DMS 273 (cell line): ENCODE data around the gene ZNF385C.
A peak's percentile ranks its signal among the peaks of the same experiment; 100 is the strongest.
"Not testable (repeated sequence)": the region's sequence is repeated elsewhere in the genome, so short reads cannot be mapped to it uniquely, and the experiment has no call there.

ENCODE experiments used
- DNase-seq: peaks from one replicate; lab custom pipeline; 2025; ENCODE audit not compliant: unreplicated experiment; lab: John Stamatoyannopoulos, UW

The ZNF385C gene, protein sequence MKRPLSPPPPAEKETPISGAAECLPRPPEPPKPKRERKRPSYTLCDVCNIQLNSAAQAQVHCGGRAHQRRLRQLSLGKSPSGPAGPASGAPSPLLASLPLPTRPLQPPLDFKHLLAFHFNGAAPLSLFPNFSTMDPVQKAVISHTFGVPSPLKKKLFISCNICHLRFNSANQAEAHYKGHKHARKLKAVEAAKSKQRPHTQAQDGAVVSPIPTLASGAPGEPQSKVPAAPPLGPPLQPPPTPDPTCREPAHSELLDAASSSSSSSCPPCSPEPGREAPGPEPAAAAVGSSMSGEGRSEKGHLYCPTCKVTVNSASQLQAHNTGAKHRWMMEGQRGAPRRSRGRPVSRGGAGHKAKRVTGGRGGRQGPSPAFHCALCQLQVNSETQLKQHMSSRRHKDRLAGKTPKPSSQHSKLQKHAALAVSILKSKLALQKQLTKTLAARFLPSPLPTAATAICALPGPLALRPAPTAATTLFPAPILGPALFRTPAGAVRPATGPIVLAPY

GRCh38 chr17:42097691-42098631 is at the start of gene ZNF385C:
TSS of gene ZNF385C (minus strand) at chr17:42098473. CDS start at chr17:42063056, 35,417 bp downstream.
- DNase-seq = peak; percentile 40

GRCh38 chr17:42146911-42147607 is 48.8 kb upstream of the ZNF385C start:
- DNase-seq = no peak

DNA sequence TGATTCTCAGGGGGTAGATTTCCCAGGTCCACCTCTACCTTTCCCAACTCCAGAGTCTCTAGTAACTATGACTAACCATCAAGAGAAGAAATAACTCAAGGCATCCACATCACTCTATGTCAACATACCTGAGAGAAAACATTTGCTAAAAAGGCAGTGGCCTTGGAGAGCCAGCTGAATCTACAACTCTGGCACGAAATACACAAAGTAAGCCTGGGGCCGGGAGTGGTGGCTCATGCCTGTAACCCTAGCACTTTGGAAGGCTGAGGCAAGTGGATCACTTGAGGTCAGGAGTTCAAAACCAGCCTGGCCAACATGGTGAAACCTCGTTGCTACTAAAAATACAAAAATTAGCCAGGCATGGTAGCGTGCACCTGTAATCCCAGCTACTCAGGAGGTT is 44.9 kb upstream of the ZNF385C start:
- not testable (repeated sequence) for DNase-seq

GRCh38 chr17:42142371-42142896 is 44.2 kb upstream of the ZNF385C start:
- DNase-seq = no peak

DNA sequence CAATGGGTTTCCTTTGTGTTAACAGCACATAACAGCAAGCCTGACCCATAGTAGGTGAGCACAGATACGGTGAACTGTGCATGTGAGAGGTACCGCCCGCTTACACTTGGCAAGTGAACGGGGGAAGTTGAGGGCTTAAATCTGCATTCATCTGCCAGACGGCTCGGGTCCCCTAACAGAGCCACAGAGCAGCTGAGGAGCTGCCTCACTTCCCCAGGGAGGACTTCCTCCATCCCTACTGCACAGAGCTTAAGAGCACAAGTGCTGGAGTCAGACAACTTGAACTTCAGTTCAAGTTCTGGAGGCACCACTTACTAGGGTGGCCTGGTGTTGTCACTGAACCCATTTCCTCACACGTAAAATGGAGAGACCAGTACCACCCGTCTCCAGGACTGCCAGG is 43.1 kb upstream of the ZNF385C start:
- DNase-seq = no peak

DNA sequence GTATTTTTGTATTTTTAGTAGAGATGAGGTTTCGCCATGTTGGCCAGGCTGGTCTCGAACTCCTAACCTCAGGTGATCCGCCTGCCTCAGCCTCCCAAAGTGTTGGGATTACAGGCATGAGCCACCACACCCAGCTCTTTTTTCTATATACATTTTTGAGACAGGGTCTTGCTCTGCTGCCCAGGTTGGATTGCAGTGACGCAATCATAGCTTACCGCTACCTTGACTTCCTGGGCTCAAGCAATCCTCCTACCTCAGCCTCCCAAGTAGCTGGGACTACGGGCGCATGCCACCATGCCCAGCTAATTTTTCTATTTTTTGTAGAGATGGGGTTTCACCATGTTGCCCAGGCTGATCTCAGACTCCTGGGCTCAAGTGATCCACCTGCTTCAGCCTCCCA is 42.4 kb upstream of the ZNF385C start:
- not testable (repeated sequence) for DNase-seq

GRCh38 chr17:42138749-42139492 is 40.6 kb upstream of the ZNF385C start:
- DNase-seq = peak; percentile 39

GRCh38 chr17:42136654-42137051 is 38.4 kb upstream of the ZNF385C start:
- DNase-seq = no peak

DNA sequence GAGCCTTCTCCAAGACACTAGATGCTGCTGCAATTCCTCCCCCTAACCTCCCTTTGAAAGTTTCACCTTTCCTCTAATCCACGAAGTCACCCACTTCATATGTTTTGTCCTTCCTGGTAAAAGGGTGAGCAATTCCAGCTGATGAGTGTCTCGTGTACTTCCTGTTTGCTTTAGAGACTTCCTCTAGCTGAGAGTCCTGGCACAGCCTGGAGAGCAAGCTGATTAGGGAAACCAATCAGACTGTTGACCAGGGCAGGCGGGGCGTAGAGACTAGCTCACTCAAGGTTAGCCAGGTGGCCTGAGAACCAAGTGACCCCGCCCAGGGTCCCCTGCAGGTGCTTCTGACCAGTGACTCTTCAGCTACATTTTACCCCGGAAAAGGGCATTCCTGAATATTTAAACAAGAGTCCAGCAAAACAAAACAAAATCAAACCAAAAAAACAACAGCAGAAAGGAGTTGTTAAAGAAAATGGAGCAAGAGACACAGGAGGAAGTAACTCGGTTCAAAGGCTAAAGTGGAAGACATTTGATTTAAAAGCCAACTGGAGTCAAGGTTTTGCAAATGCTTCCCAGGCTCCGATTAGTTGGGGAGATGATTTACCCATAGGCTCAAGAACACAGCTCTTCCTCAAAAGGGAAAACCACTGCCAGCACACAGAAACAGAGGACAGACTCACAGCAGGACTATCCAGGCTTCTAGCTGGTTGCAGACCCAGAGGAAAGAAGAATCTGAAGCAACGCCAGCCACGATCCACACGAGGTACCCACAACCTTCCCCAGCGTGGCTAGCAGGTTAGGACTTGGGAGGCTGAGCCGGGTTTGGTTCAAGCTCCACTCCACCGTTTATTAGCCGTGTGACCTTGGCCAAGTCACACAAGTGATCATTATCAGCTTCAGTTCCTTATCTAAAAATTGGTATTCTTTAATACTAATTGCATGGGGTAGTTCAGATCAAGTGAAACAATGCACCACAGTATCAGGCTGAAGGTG is 37.7 kb upstream of the ZNF385C start:
- DNase-seq = no peak

GRCh38 chr17:42135151-42135550 is 36.9 kb upstream of the ZNF385C start:
- DNase-seq = no peak

- DNase-seq = peak; percentile 74
Measured at GRCh38 chr17:42133461-42134041, 35.3 kb upstream of the ZNF385C start.

DNA sequence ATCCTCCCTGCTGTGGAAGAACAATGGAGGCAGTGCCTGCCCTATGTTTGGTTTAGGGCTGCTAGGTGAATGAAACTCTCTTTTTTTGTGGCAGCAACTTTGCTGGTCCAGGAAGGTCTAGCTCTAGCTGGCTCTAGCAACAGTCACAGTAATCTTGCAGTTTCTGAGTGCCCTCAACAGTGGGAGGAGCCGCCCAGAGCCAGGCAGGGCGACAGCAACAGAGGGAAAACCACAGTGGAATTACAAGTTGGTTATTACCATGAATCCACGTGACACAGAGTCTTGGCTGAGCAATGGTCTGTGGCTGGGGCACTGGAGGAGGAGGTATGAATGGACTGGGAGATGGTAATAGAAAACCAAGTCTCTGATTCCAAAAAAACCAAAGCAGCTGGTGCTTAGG is 34.7 kb upstream of the ZNF385C start:
- no peak for DNase-seq

DNA sequence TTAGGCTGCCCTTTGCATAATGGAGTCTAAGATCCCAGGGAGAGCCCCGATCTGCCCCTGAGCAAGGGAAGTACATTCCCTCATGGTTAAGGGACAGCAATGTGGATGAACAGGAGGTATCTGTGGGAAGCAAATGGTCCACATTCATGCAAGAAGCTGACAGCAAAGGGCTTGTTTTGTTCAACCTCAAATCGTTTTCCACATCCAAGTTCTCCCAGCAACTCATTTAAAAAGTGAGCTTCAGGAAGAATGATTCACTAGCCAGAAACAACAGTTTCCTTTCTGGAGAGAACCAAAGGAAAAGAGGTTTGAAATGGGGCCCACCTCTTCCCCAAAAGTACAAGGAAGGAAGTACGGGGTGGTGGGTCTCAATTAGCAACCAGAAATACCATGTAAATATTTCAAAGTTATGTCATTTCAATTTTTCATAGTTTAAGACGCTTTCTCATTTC is 33.7 kb upstream of the ZNF385C start:
- DNase-seq = no peak

GRCh38 chr17:42131232-42131631 is 33.0 kb upstream of the ZNF385C start:
- DNase-seq = no peak

GRCh38 chr17:42130310-42130936 is 32.1 kb upstream of the ZNF385C start:
- no peak for DNase-seq

DNA sequence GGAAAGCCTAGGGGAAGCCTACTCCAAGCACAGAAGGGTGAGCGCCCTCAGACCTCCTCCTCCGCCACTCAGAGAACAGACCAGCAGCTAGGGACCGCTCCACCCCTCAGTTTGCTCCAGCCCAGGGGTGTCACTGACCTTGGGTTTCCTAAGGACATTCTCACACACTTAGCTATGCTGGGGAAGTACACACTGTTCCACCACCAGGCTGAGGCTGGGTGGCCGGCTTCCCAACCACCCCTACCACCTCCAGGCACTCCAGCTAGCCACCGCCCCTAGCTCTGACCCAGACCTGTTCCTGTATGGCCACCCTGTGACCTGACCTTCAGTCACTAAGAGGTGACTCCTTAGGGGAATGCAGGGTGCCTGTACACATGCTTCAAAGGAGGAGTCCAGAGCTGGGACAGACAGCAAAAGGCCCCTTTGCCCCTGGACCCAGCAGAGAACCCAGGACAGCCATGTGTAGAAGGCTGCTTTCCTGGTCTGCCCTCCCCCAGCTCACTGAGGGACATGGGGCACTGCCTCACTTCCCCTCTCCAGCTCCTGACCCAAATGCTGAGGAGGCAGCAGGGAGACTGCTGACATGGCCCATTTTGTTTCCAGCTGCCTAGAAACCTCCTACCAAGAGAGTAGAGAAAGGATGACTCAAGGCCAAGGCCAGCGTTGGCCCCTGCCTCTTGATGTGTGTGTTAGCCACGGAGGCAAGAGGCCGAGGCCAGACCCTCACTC is 31.0 kb upstream of the ZNF385C start:
- no peak for DNase-seq

- no peak for DNase-seq
Measured at GRCh38 chr17:42127414-42127813, 29.1 kb upstream of the ZNF385C start.
